ENCODE results near the gene HIVEP1. TPM values are rescaled to one million over a fixed set of nuclear protein-coding genes. Genes with fewer than 3 reads are reported as not detected.

Gene HIVEP1
- total RNA-seq, 3 donors from 2014 or later (not counting 1 experiment from before 2014, with no cell fraction given), result 26.3 to 37.9 (median 28.4) TPM

DNA sequence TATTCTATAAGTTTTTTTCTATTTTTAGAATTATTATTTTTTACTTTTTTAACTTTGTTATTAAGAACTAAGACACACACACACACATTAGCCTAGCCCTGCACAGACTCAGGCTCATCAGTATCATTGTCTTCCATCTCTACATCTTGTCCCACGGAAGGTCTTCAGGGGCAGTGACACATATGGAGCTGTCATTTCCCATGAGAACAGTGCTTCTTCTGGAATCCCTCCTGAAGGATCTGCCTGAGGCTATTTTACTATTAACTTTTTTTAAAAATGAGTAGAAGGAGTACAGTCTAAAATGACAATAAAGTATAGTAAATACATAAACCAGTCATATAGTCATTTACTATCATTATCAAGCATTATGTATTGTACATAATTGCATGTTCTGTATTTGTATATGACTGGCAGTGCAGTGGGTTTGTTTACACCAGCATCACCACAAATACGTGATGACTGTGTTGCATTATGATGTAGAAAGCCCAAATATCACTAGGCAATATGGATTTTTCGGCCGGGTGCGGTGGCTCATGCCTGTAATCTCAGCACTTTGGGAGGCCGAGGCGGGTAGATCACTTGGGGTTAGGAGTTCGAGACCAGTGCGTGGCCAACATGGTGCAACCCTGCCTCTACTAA is 57.9 kb downstream of the HIVEP1 start:
- ATAC-seq (no peak), DNase-seq (no peak)
- Histone ChIP-seq H3K27me3 (ENCODE audit: control insufficient read depth, insufficient read depth, low read length) (no peaks in the 10 kb centered on the region), H3K9me3 (ENCODE audit: control insufficient read depth, insufficient read depth, low read length) (no peaks in the 10 kb centered on the region), H3K4me3 (ENCODE audit: low read length) (no peak overlapping the region), H3K4me1 (ENCODE audit: control insufficient read depth, insufficient read depth, low read length) (peaks cover 4% of the 10 kb centered on the region), H3K27ac (ENCODE audit: low read length) (no peak overlapping the region), H3K36me3 (ENCODE audit: control insufficient read depth, insufficient read depth, low read length) (no peaks in the 10 kb centered on the region)
- no peak overlapping the region for H3K27ac Mint-ChIP-seq
- no peak for TF ChIP-seq CTCF (IDR thresholded peaks at IDR 0.05)
- no peaks in the 10 kb centered on the region for H3K36me3 Mint-ChIP-seq
- H3K9me3 Mint-ChIP-seq, result no peaks in the 10 kb centered on the region
- no peak overlapping the region for H3K4me3 Mint-ChIP-seq
- WGBS (ENCODE audit: insufficient coverage), result 96% methylated on average over 9 of the region's 9 CpGs
- H3K27me3 Mint-ChIP-seq (ENCODE audit: low read depth in 2 of 2), result no peaks in the 10 kb centered on the region
- intact Hi-C loops (cut with micrococcal nuclease), result no loop called here
- peaks cover 22 to 24% of the 10 kb centered on the region in 2 donors for H3K4me1 Mint-ChIP-seq

DNA sequence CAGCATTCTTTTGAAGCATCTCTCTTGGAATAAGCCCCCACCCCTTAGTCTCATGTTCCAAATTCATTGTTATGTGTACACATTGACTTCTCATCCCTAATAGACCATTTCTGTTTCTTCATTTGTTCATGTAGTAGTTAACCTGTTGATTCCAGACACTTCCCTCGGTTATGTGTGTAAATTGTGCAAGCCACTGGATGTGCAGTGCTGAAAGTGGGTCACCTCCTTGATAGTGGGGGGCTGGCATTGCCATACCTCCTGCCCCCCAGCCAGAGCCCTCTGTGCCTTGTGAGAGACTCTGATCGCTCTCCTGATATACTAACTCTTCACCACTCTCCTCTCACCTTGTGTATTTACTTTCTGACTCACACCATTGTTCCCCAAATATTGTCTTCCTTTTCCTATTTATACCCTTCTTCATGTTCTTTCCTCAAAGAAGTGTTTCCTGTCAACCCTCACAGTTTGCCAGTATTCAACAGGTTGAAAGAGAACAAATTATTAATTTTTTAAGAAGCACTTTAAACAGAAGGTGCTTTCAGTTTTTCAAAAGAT is 59.0 kb downstream of the HIVEP1 start:
- no peaks in the 10 kb centered on the region for H3K4me1 ChIP-seq (ENCODE audit: control insufficient read depth, insufficient read depth, low read length)
- no peaks in the 10 kb centered on the region for H3K9me3 Mint-ChIP-seq
- H3K4me3 Mint-ChIP-seq, result no peak overlapping the region
- H3K27me3 Mint-ChIP-seq (ENCODE audit: low read depth in 2 of 2), result no peaks in the 10 kb centered on the region
- no peaks in the 10 kb centered on the region for H3K36me3 ChIP-seq (ENCODE audit: control insufficient read depth, insufficient read depth, low read length)
- H3K4me1 Mint-ChIP-seq, result peaks cover 10 to 13% of the 10 kb centered on the region in 2 donors
- no peak for DNase-seq
- intact Hi-C loops (cut with micrococcal nuclease), result no loop called here
- no peaks in the 10 kb centered on the region for H3K9me3 ChIP-seq (ENCODE audit: control insufficient read depth, insufficient read depth, low read length)
- no peak for TF ChIP-seq CTCF (IDR thresholded peaks at IDR 0.05)
- no peaks in the 10 kb centered on the region for H3K27me3 ChIP-seq (ENCODE audit: control insufficient read depth, insufficient read depth, low read length)
- WGBS (ENCODE audit: insufficient coverage), result 85% methylated on average over 2 of the region's 2 CpGs
- no peak for ATAC-seq
- H3K36me3 Mint-ChIP-seq, result no peaks in the 10 kb centered on the region
- no peak overlapping the region for H3K27ac ChIP-seq (ENCODE audit: low read length)
- H3K4me3 ChIP-seq (ENCODE audit: low read length), result no peak overlapping the region
- peak overlapping the region in 1 of 2 donors; percentile 17 for H3K27ac Mint-ChIP-seq

GRCh38 chr6:12075067-12075563 is 63.0 kb downstream of the HIVEP1 start:
- H3K4me1 ChIP-seq (ENCODE audit: control insufficient read depth, insufficient read depth, low read length), result no peaks in the 10 kb centered on the region
- H3K4me3 Mint-ChIP-seq, result no peak overlapping the region
- ATAC-seq (peak in 1 of 3 donors; percentile 32), DNase-seq (peak in 1 of 2 donors; percentile 52)
- H3K4me3 ChIP-seq (ENCODE audit: low read length), result no peak overlapping the region
- peak overlapping the region in 1 of 2 donors; percentile 14 for H3K27ac Mint-ChIP-seq
- no peaks in the 10 kb centered on the region for H3K9me3 Mint-ChIP-seq
- H3K27me3 Mint-ChIP-seq (ENCODE audit: low read depth in 2 of 2), result no peaks in the 10 kb centered on the region
- H3K9me3 ChIP-seq (ENCODE audit: control insufficient read depth, insufficient read depth, low read length), result no peaks in the 10 kb centered on the region
- no peak for TF ChIP-seq CTCF (IDR thresholded peaks at IDR 0.05)
- no peaks in the 10 kb centered on the region for H3K36me3 ChIP-seq (ENCODE audit: control insufficient read depth, insufficient read depth, low read length)
- no peaks in the 10 kb centered on the region for H3K36me3 Mint-ChIP-seq
- WGBS (ENCODE audit: insufficient coverage), result 94% methylated on average over 8 of the region's 9 CpGs
- H3K27ac ChIP-seq (ENCODE audit: low read length), result no peak overlapping the region
- no peaks in the 10 kb centered on the region for H3K27me3 ChIP-seq (ENCODE audit: control insufficient read depth, insufficient read depth, low read length)
- H3K4me1 Mint-ChIP-seq, result peaks cover 8 to 13% of the 10 kb centered on the region in 2 donors
- intact Hi-C loops (cut with micrococcal nuclease), result no loop called here

Measured in natural killer cell (primary cell).